Upper lobe of left lung (tissue), 6 donors: ENCODE results near the gene MS4A6A. TPM values are rescaled to one million over a fixed set of nuclear protein-coding genes. Genes with fewer than 3 reads are reported as not detected.

ENCODE experiments used
- ATAC-seq, 2 donors: fragments of 200-7000 bp; cut with Tn5 transposase; one replicate each; pipeline ENCODE4 v1.9.1; 2022; ENCODE audit warnings: mild to moderate bottlenecking in 2 of 2, moderate library complexity in 2 of 2; ENCODE audit not compliant: low FRiP score in 2 of 2
- DNase-seq, 2 donors: peaks; one replicate each; pipeline ENCODE4 v3.0.0-alpha.2; 2019 to 2020
- H3K27ac ChIP-seq, 4 donors: fragments of 200-600 bp; sonication (generic); one replicate each; pipeline ENCODE4 v1.5.1; 2016 to 2019
- H3K27me3 ChIP-seq, 4 donors: fragments of 200-600 bp; sonication (generic); one replicate each; pipeline ENCODE4 v1.5.1; 2017 to 2019
- H3K36me3 ChIP-seq, 4 donors: fragments of 200-600 bp; sonication (generic); one replicate each; pipeline ENCODE4 v1.5.1; 2016 to 2019
- H3K4me1 ChIP-seq, 4 donors: fragments of 200-600 bp; sonication (generic); one replicate each; pipeline ENCODE4 v1.5.1; 2018 to 2019
- H3K4me3 ChIP-seq, 4 donors: fragments of 200-600 bp; sonication (generic); one replicate each; pipeline ENCODE4 v1.5.1; 2017 to 2019; ENCODE audit warnings: mild to moderate bottlenecking in 2 of 4, moderate library complexity in 1 of 4
- H3K9me3 ChIP-seq, 4 donors: fragments of 200-600 bp; sonication (generic); one replicate each; pipeline ENCODE4 v1.5.1; 2018 to 2019
- CTCF ChIP-seq, 6 experiments: fragments of 450-650 bp in 4 of 6; fragments of 200-600 bp in 2 of 6; sonication (generic) in 2 of 6; IDR thresholded peaks; one replicate each; pipeline ENCODE4 v1.5.1; 2016 to 2019; ENCODE audit warnings: antibody characterized with exemption in 6 of 6
- EP300 ChIP-seq, 4 donors: sonication (generic); formaldehyde crosslinking; IDR thresholded peaks; one replicate each; pipeline ENCODE4 v1.5.1; 2017; ENCODE audit warnings: antibody characterized with exemption in 4 of 4, control low read depth in 2 of 4
- POLR2A ChIP-seq, 4 donors: fragments of 450-650 bp; IDR thresholded peaks; one replicate each; pipeline ENCODE4 v1.5.1; 2016 to 2017; ENCODE audit warnings: antibody characterized with exemption in 4 of 4, mild to moderate bottlenecking in 2 of 4
- POLR2AphosphoS5 ChIP-seq, 2 donors: sonication (generic); formaldehyde crosslinking; IDR thresholded peaks; one replicate each; pipeline ENCODE4 v1.5.1; 2017; ENCODE audit warnings: antibody characterized with exemption in 2 of 2
- WGBS, 2 donors: methylation state at CpG; one replicate each; pipeline ENCODE4 v1.1.5; 2017 to 2018; 5-methylcytosine and 5-hydroxymethylcytosine counted together
- total RNA-seq, 6 donors: library from RNA; depleted of rRNA in 4 of 6; stranded (reverse); fragments of >200 nt in 4 of 6; gene quantifications; one replicate each; pipeline versions ENCODE4 v1.1.0 to v1.2.1, GENCODE V29; 2016 to 2021
- donor health status: DM: no; HTN: no; CAD: no; lungs with moderate emphysema.
- donor health status: DM: no; HTN: yes; CAD: no; lungs with severe emphysema.

The MS4A6A gene
- total RNA-seq, result 100 to 1,000 TPM in 2 of 6 donors, 10 to 100 TPM in 4; 21.4 to 156 (median 97.0) TPM

DNA sequence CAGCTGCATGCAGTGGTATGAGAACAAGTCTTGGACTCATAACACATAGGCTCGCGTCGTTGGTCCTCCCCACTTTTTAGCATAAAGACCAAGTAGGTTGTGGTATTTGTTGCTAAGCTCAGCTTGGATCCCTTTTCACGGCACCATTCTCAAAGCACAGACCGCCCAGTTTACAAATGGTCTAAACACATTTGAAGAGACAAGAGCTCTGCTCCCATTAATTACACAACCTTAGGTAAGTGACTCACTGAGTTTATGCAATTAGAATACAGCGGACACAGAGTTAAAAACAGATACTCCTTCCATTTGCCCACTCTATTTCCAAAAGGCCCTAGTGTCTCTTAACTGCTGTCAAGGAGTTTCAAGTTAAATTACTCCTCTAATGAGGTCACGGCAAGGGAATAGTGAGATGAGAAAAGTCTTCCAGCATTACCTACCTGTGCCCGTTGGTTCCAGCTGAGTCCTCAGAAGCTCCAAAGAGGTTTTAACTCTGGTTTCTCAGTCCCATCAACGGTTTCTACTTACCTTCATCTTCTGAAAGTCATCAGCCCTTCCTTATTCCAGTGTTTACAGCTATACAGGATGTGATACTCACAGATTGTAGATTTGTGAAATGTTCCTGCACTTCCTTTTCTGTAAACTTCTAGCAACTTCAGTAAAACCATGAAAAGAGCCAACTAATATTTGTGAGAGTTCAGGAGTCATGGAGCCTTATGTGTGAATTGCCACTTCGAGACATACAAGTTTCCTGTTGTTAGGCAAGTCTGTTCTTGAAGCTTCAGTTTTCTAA, at the start of gene MS4A6A:
MS4A6A (minus strand) TSS at position 543 of the 790 bp plus-strand sequence. CDS start 1,356 bp downstream, outside the sequence.
- H3K9me3 ChIP-seq, result no peaks in the 10 kb centered on the region
- DNase-seq, result no peak
- H3K4me3 ChIP-seq, result peak within 1 kb of the TSS in 3 of 4 donors; percentile 5 to 39 (median 31)
- peak within 1 kb of the TSS; percentile 5 to 73 (median 64) for H3K27ac ChIP-seq
- H3K36me3 ChIP-seq, result no peaks in the 10 kb centered on the region
- ATAC-seq, result peak in 1 of 2 donors; percentile 71
- 58 to 64% methylated on average over 10 of the region's 10 CpGs for WGBS, 2 donors
- TF ChIP-seq POLR2AphosphoS5 (IDR thresholded peaks at IDR 0.05) (peak in 1 of 2 donors; percentile 7), EP300 (IDR thresholded peaks at IDR 0.05) (no peak)
- no peaks in the 10 kb centered on the region for H3K4me1 ChIP-seq
- no peaks in the 10 kb centered on the region for H3K27me3 ChIP-seq

- Histone ChIP-seq H3K9me3 (no peaks in the 10 kb centered on the region), H3K27ac (no peak overlapping the region), H3K27me3 (no peaks in the 10 kb centered on the region), H3K4me3 (no peak overlapping the region), H3K4me1 (no peaks in the 10 kb centered on the region), H3K36me3 (no peaks in the 10 kb centered on the region)
- ATAC-seq, result no peak
- no peak for DNase-seq
- TF ChIP-seq CTCF (IDR thresholded peaks at IDR 0.05) (no peak), EP300 (IDR thresholded peaks at IDR 0.05) (no peak), POLR2AphosphoS5 (IDR thresholded peaks at IDR 0.05) (no peak), POLR2A (IDR thresholded peaks at IDR 0.05) (no peak)
- WGBS, 2 donors, result 60 to 84% methylated on average over 1 of the region's 1 CpG
Measured at GRCh38 chr11:60230681-60231080, 47.8 kb upstream of the MS4A6A start.

DNA sequence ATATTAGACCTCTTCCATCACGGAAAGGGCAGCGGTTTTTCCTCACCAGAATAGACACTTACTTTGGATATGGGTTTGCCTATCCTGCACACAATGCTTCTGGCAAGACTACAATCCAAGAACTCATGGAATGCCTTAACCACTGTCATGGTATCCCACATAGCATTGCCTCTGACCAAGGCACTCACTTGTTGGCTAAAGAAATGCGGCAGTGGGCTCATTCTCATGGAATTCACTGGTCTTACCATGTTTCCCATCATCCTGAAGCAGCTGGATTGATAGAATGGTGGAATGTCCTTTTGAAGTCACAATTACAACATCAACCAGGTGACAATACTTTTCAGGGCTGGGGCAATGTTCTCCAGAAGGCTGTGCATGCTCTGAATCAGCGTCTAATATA, 39.3 kb upstream of the MS4A6A start:
- Histone ChIP-seq H3K4me1 (no peaks in the 10 kb centered on the region), H3K9me3 (no peaks in the 10 kb centered on the region), H3K27me3 (no peaks in the 10 kb centered on the region), H3K27ac (no peak overlapping the region), H3K4me3 (no peak overlapping the region), H3K36me3 (no peaks in the 10 kb centered on the region)
- ATAC-seq (no peak), DNase-seq (no peak)
- no peak for TF ChIP-seq POLR2AphosphoS5 (IDR thresholded peaks at IDR 0.05)
- TF ChIP-seq POLR2A (IDR thresholded peaks at IDR 0.05), result no peak
- TF ChIP-seq EP300 (IDR thresholded peaks at IDR 0.05), result no peak
- no peak for TF ChIP-seq CTCF (IDR thresholded peaks at IDR 0.05)
- WGBS, 2 donors, result 93 to 95% methylated on average over 3 to 4 of the region's 4 CpGs

GRCh38 chr11:60221692-60222091, 38.8 kb upstream of the MS4A6A start:
- H3K27me3 ChIP-seq, result no peaks in the 10 kb centered on the region
- no peak overlapping the region for H3K27ac ChIP-seq
- no peaks in the 10 kb centered on the region for H3K4me1 ChIP-seq
- no peak overlapping the region for H3K4me3 ChIP-seq
- ATAC-seq (no peak), DNase-seq (no peak)
- no peaks in the 10 kb centered on the region for H3K36me3 ChIP-seq
- TF ChIP-seq EP300 (IDR thresholded peaks at IDR 0.05) (no peak), POLR2AphosphoS5 (IDR thresholded peaks at IDR 0.05) (no peak), CTCF (IDR thresholded peaks at IDR 0.05) (no peak), POLR2A (IDR thresholded peaks at IDR 0.05) (no peak)
- H3K9me3 ChIP-seq, result no peaks in the 10 kb centered on the region
- 59 to 79% methylated on average over 3 of the region's 3 CpGs for WGBS, 2 donors

DNA sequence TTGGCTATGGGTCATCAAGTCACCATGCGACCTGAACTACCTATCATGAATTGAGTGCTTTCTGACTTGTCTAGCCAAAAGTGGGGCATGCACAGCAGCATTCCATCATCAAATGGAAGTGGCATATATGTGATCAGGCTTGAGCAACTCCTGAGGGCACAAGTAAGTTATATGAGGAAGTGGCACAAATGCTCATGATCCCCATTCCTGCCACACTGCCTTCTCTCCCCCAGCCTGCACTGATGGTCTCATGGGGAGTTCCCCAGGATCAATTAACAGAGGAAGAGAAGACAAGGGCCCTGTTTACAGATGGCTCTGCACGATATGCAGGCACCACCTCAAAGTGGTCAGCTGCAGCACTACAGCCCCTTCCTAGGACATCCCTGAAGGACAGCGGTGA, 38.3 kb upstream of the MS4A6A start:
- no peaks in the 10 kb centered on the region for H3K9me3 ChIP-seq
- TF ChIP-seq CTCF (IDR thresholded peaks at IDR 0.05) (no peak), POLR2AphosphoS5 (IDR thresholded peaks at IDR 0.05) (no peak), EP300 (IDR thresholded peaks at IDR 0.05) (no peak)
- no peaks in the 10 kb centered on the region for H3K36me3 ChIP-seq
- no peak overlapping the region for H3K27ac ChIP-seq
- H3K4me3 ChIP-seq, result no peak overlapping the region
- 85 to 93% methylated on average over 3 of the region's 3 CpGs for WGBS, 2 donors
- H3K4me1 ChIP-seq, result no peaks in the 10 kb centered on the region
- ATAC-seq (no peak), DNase-seq (no peak)
- H3K27me3 ChIP-seq, result no peaks in the 10 kb centered on the region
